HG03175 (cell line): ENCODE data around the gene RTN4RL1.
A peak's percentile ranks its signal among the peaks of the same experiment; 100 is the strongest.

Source experiments
- ATAC-seq: cut with Tn5 transposase; IDR thresholded peaks from one replicate; pipeline ENCODE4 v1.9.1; 2021; ENCODE audit warnings: mild to moderate bottlenecking, moderate library complexity; ENCODE audit not compliant: unreplicated experiment

The RTN4RL1 gene

GRCh38 chr17:2025220-2025621 is at the start of gene RTN4RL1:
Gene RTN4RL1, minus strand, starts transcription at chr17:2025334. Its CDS starts 469 bp downstream, at chr17:2024865.
- ATAC-seq: no peak

GRCh38 chr17:2074919-2075318 is 49.8 kb upstream of the RTN4RL1 start:
- no peak for ATAC-seq

- no peak for ATAC-seq
Observed at GRCh38 chr17:2071455-2072281, 46.5 kb upstream of the RTN4RL1 start.

- no peak for ATAC-seq
Observed at GRCh38 chr17:2071024-2071385, 45.9 kb upstream of the RTN4RL1 start.

GRCh38 chr17:2070241-2071023 is 45.3 kb upstream of the RTN4RL1 start:
- peak; percentile 90 for ATAC-seq

- no peak for ATAC-seq
Observed at GRCh38 chr17:2068519-2069051, 43.5 kb upstream of the RTN4RL1 start.

- no peak for ATAC-seq
Observed at GRCh38 chr17:2068031-2068518, 42.9 kb upstream of the RTN4RL1 start.

GRCh38 chr17:2067608-2068024 is 42.5 kb upstream of the RTN4RL1 start:
- ATAC-seq: no peak

- no peak for ATAC-seq
Observed at GRCh38 chr17:2067048-2067561, 42.0 kb upstream of the RTN4RL1 start.

- ATAC-seq: no peak
Observed at GRCh38 chr17:2065949-2066400, 40.8 kb upstream of the RTN4RL1 start.

- no peak for ATAC-seq
Observed at GRCh38 chr17:2064980-2065785, 40.0 kb upstream of the RTN4RL1 start.

- no peak for ATAC-seq
Observed at GRCh38 chr17:2064520-2064971, 39.4 kb upstream of the RTN4RL1 start.

GRCh38 chr17:2064147-2064489 is 39.0 kb upstream of the RTN4RL1 start:
- ATAC-seq: no peak

- ATAC-seq: no peak
Observed at GRCh38 chr17:2063261-2064146, 38.4 kb upstream of the RTN4RL1 start.

GRCh38 chr17:2062571-2063183 is 37.5 kb upstream of the RTN4RL1 start:
- no peak for ATAC-seq

GRCh38 chr17:2061441-2061958 is 36.4 kb upstream of the RTN4RL1 start:
- no peak for ATAC-seq

GRCh38 chr17:2060681-2061440 is 35.7 kb upstream of the RTN4RL1 start:
- ATAC-seq: no peak

- no peak for ATAC-seq
Observed at GRCh38 chr17:2060385-2060658, 35.2 kb upstream of the RTN4RL1 start.
